H1 (cell line): ENCODE results near the gene ELAVL2. TPM values are rescaled to one million over a fixed set of nuclear protein-coding genes. Genes with fewer than 3 reads are reported as not detected.

Source experiments
- CTCF ChIA-PET: fragments of 300-600 bp; sonication (Branson Sonifier 250); formaldehyde crosslinking; loops from one replicate; lab custom pipeline; 2021; ENCODE audit not compliant: partially characterized antibody; lab: Charles Lee
- POLR2A ChIA-PET: fragments of 300-600 bp; sonication (Branson Sonifier 250); formaldehyde crosslinking; loops from one replicate; lab custom pipeline; 2021; ENCODE audit warnings: inconsistent platforms; ENCODE audit not compliant: partially characterized antibody; lab: Charles Lee
- DNase-seq, 2 experiments: peaks; one replicate each; pipeline versions ENCODE4 v3.0.0 to v3.0.0-alpha.2; 2010 to 2022; ENCODE audit warnings: low spot score in 2 of 2, low read depth in 1 of 2, mixed read lengths in 1 of 2
- FAIRE-seq: peaks from 2 replicates; lab custom pipeline; 2011; peaks lifted over from hg19 to GRCh38; lab: Jason Lieb, UNC
- H2AFZ ChIP-seq: 2 replicates; pipeline ENCODE4 v1.8.1; 2012; ENCODE audit warnings: low read length, inconsistent platforms
- H2AK5ac ChIP-seq: 2 replicates; pipeline ENCODE4 v1.6.1; 2013; ENCODE audit warnings: low read depth, low read length
- H2BK120ac ChIP-seq: replicated peaks from 2 replicates; pipeline ENCODE3; 2013; ENCODE audit warnings: low read depth, low read length, inconsistent platforms
- H2BK12ac ChIP-seq: 2 replicates; pipeline ENCODE4 v1.6.1; 2013; ENCODE audit warnings: low read depth, low read length
- H2BK15ac ChIP-seq: 2 replicates; pipeline ENCODE4 v1.6.1; 2013; ENCODE audit warnings: low read length
- H2BK20ac ChIP-seq: 2 replicates; pipeline ENCODE4 v1.6.1; 2013; ENCODE audit warnings: low read length
- H2BK5ac ChIP-seq: 2 replicates; pipeline ENCODE4 v1.6.1; 2013; ENCODE audit warnings: low read depth, low read length
- H3K14ac ChIP-seq: 2 replicates; pipeline ENCODE4 v1.6.1; 2013; ENCODE audit warnings: inconsistent platforms; ENCODE audit not compliant: insufficient read length
- H3K18ac ChIP-seq: 2 replicates; pipeline ENCODE4 v1.6.1; 2013; ENCODE audit warnings: low read length; ENCODE audit errors: extremely low read depth
- H3K23ac ChIP-seq: 2 replicates; pipeline ENCODE4 v1.6.1; 2013; ENCODE audit warnings: inconsistent platforms; ENCODE audit not compliant: insufficient read length
- H3K23me2 ChIP-seq: 2 replicates; pipeline ENCODE4 v1.6.1; 2013; ENCODE audit warnings: low read depth, low read length
- H3K27ac ChIP-seq: 2 replicates; pipeline ENCODE4 v1.6.1; 2011; ENCODE audit warnings: low read depth, low read length, inconsistent platforms
- H3K27me3 ChIP-seq, 4 experiments: replicated peaks in 1 of 4; 1 replicate in 1 of 4; 2 replicates in 3 of 4; pipeline versions ENCODE4 v1.6.1 to v1.8.1; 2011 to 2013; ENCODE audit warnings: low read length in 3 of 4, mild to moderate bottlenecking in 3 of 4, inconsistent platforms in 2 of 4, mixed read lengths in 2 of 4, moderate library complexity in 1 of 4; ENCODE audit not compliant: control insufficient read depth in 3 of 4, insufficient read depth in 3 of 4; ENCODE audit errors: extremely low read depth in 1 of 4
- H3K36me3 ChIP-seq, 4 experiments: 2 replicates each; pipeline versions ENCODE4 v1.6.1 to v1.8.1; 2011 to 2013; ENCODE audit warnings: mild to moderate bottlenecking in 4 of 4, low read length in 3 of 4, moderate library complexity in 2 of 4, control low read depth in 1 of 4, inconsistent platforms in 1 of 4; ENCODE audit not compliant: insufficient read depth in 4 of 4, control insufficient read depth in 2 of 4
- H3K4ac ChIP-seq: replicated peaks from 2 replicates; pipeline ENCODE3; 2013; ENCODE audit warnings: low read length, low read depth, mixed read lengths, inconsistent platforms; ENCODE audit not compliant: insufficient read length
- H3K4me1 ChIP-seq, 4 experiments: replicated peaks in 1 of 4; 1 replicate in 1 of 4; 2 replicates in 3 of 4; pipeline versions ENCODE4 v1.6.1 to v1.8.1; 2011 to 2013; ENCODE audit warnings: low read length in 3 of 4, inconsistent platforms in 2 of 4, mixed read lengths in 1 of 4; ENCODE audit not compliant: insufficient read depth in 4 of 4, control insufficient read depth in 3 of 4
- H3K4me2 ChIP-seq, 2 experiments: 2 replicates each; pipeline versions ENCODE4 v1.6.1 to v1.8.1; 2011 to 2013; ENCODE audit warnings: low read depth in 2 of 2, low read length in 2 of 2, control low read depth in 1 of 2, inconsistent platforms in 1 of 2, mild to moderate bottlenecking in 1 of 2; ENCODE audit not compliant: insufficient read depth in 1 of 2
- H3K4me3 ChIP-seq, 4 experiments: fragments of 200-600, 300-600 bp in 1 of 4; sonication (generic), shearing (Covaris generic), sonication (Bioruptor Twin) in 1 of 4; 2 replicates each; pipeline versions ENCODE4 v1.5.1 to v1.8.1; 2011 to 2016; ENCODE audit warnings: low read length in 4 of 4, low read depth in 3 of 4, control low read depth in 2 of 4, inconsistent platforms in 2 of 4, mild to moderate bottlenecking in 2 of 4, mixed read lengths in 1 of 4, moderate library complexity in 1 of 4; ENCODE audit not compliant: insufficient read depth in 2 of 4; ENCODE audit errors: extremely low read depth in 1 of 4
- H3K56ac ChIP-seq: replicated peaks from 2 replicates; pipeline ENCODE3; 2013; ENCODE audit warnings: low read depth, mild to moderate bottlenecking, mixed read lengths, low read length, inconsistent platforms; ENCODE audit not compliant: insufficient read length
- H3K79me1 ChIP-seq: 2 replicates; pipeline ENCODE4 v1.6.1; 2013; ENCODE audit warnings: low read depth, low read length, control low read depth
- H3K79me2 ChIP-seq, 2 experiments: 2 replicates each; pipeline versions ENCODE4 v1.6.1 to v1.8.1; 2012 to 2013; ENCODE audit warnings: low read length in 2 of 2, mild to moderate bottlenecking in 2 of 2, inconsistent platforms in 1 of 2; ENCODE audit not compliant: insufficient read depth in 2 of 2, control insufficient read depth in 1 of 2
- H3K9ac ChIP-seq, 4 experiments: replicated peaks in 1 of 4; 1 replicate in 1 of 4; 2 replicates in 3 of 4; pipeline versions ENCODE4 v1.6.1 to v1.8.1; 2011 to 2013; ENCODE audit warnings: low read depth in 3 of 4, low read length in 3 of 4, control low read depth in 2 of 4, mild to moderate bottlenecking in 2 of 4, moderate library complexity in 2 of 4, inconsistent platforms in 1 of 4; ENCODE audit errors: extremely low read depth in 1 of 4
- H3K9me3 ChIP-seq, 2 experiments: 2 replicates each; pipeline versions ENCODE4 v1.6.1 to v1.8.1; 2012 to 2013; ENCODE audit warnings: mild to moderate bottlenecking in 2 of 2, moderate library complexity in 2 of 2, control low read depth in 1 of 2, inconsistent platforms in 1 of 2, low read depth in 1 of 2, low read length in 1 of 2, mixed read lengths in 1 of 2; ENCODE audit not compliant: insufficient read depth in 2 of 2
- H4K20me1 ChIP-seq, 2 experiments: replicated peaks in 1 of 2; 2 replicates each; pipeline versions ENCODE3 to v1.8.1; 2011 to 2013; ENCODE audit warnings: inconsistent platforms in 2 of 2, low read length in 2 of 2, mild to moderate bottlenecking in 1 of 2; ENCODE audit not compliant: insufficient read depth in 2 of 2, control insufficient read depth in 1 of 2
- H4K5ac ChIP-seq: 2 replicates; pipeline ENCODE4 v1.6.1; 2013; ENCODE audit warnings: low read length, low read depth, mixed read lengths, inconsistent platforms; ENCODE audit not compliant: insufficient read length
- H4K8ac ChIP-seq: 2 replicates; pipeline ENCODE4 v1.8.0; 2013; ENCODE audit warnings: mild to moderate bottlenecking, moderate library complexity, low read length, inconsistent platforms; ENCODE audit not compliant: insufficient read depth; ENCODE audit errors: extremely low read depth
- H4K91ac ChIP-seq: replicated peaks from 2 replicates; pipeline ENCODE3; 2013; ENCODE audit warnings: low read length, mixed read lengths, inconsistent platforms; ENCODE audit not compliant: insufficient read length
- ATF2 ChIP-seq: IDR thresholded peaks from 2 replicates; pipeline ENCODE4 v1.6.1; 2012; ENCODE audit warnings: low read length, inconsistent platforms
- BACH1 ChIP-seq: IDR thresholded peaks from 2 replicates; pipeline ENCODE4 v1.6.1; 2012; ENCODE audit warnings: low read length, improper control_type of control experiment
- SUZ12 ChIP-seq: fragments of 200-600 bp; sonication (generic); IDR thresholded peaks from 2 replicates; pipeline ENCODE4 v1.6.1; 2012; ENCODE audit warnings: mild to moderate bottlenecking, inconsistent platforms, low read length, moderate library complexity, mixed read lengths
- YY1 ChIP-seq: IDR thresholded peaks from 2 replicates; pipeline ENCODE4 v1.6.1; 2011; ENCODE audit warnings: low read depth, mild to moderate bottlenecking, low read length
- polyA plus RNA-seq, 7 experiments: library from polyadenylated mRNA; depleted of rRNA in 3 of 7; stranded (reverse) in 5 of 7; unstranded in 2 of 7; fragments of >200 nt in 5 of 7; fragments of 200-250 nt in 2 of 7; gene quantifications; 1 replicate in 5 of 7; 2 replicates in 1 of 7; 4 replicates in 1 of 7; pipeline versions ENCODE4 v1.2.1 to v1.2.3, GENCODE V29; 2011 to 2013; ENCODE audit warnings: missing spikeins in 2 of 7, mixed read lengths in 2 of 7
- total RNA-seq: library from RNA; stranded (reverse); fragmentation: NEBNext Ultra II Directional; extraction: Animal tissue kit (Norgen Biotek cat#: 25700); gene quantifications from 2 replicates; pipeline ENCODE4 v1.2.1, GENCODE V29; 2021

Gene ELAVL2
- total and polyA plus RNA-seq, 2 of the 8 experiments (the other 6 are each of a cell fraction or from before 2014, with no cell fraction given), result 4.9 to 21.9 TPM

- H2BK12ac ChIP-seq, result no peak overlapping the region
- no peak overlapping the region for H3K56ac ChIP-seq
- no peaks in the 10 kb centered on the region; the same call in 1 of the 2 replicates for H3K79me1 ChIP-seq
- H2AFZ ChIP-seq, result no peak overlapping the region
- peaks cover 0 to 2% of the 10 kb centered on the region in 2 experiments for H4K20me1 ChIP-seq
- no peaks in the 10 kb centered on the region for H3K9me3 ChIP-seq
- TF ChIP-seq SUZ12 (no peak), ATF2 (no peak), BACH1 (no peak), YY1 (no peak)
- TF ChIP-seq, all 59 proteins: peak for 0
- Histone ChIP-seq H2BK20ac (no peak overlapping the region), H4K8ac (no peak overlapping the region), H2AK5ac (no peak overlapping the region), H3K27me3 (no peaks in the 10 kb centered on the region), H3K4me2 (no peak overlapping the region), H4K5ac (no peak overlapping the region), H3K36me3 (no peaks in the 10 kb centered on the region), H4K91ac (no peak overlapping the region), H3K14ac (no peak overlapping the region), H3K79me2 (peaks cover 0 to 96% of the 10 kb centered on the region in 2 experiments; a peak in 2 of 4 replicates), H3K4me1 (peaks cover 0 to 15% (median 3%) of the 10 kb centered on the region in 4 experiments; a peak in 2 of 7 replicates), H3K4me3 (no peak overlapping the region), H3K27ac (no peak overlapping the region), H3K4ac (no peak overlapping the region), H2BK15ac (no peak overlapping the region), H3K18ac (no peak overlapping the region), H3K23ac (no peak overlapping the region), H2BK5ac (no peak overlapping the region), H3K9ac (no peak overlapping the region), H3K23me2 (no peaks in the 10 kb centered on the region), H2BK120ac (no peak overlapping the region)
- ChIA-PET CTCF (interaction anchor here (1.5 kb wide), 2 partner anchors 18 to 44 kb away, joined by 3 to 5 read pairs; no protein-coding TSS in a partner anchor), POLR2A (no interaction called here)
- DNase-seq, result no peak
- FAIRE-seq, result no peak
Observed at GRCh38 chr9:23721466-23721865, 104.6 kb downstream of the ELAVL2 start.
